ENCODE measurements around the gene SDHB. TPM values are rescaled to one million over a fixed set of nuclear protein-coding genes. Genes with fewer than 3 reads are reported as not detected.

SDHB gene
- total RNA-seq, 1 experiment from 2014 or later, result 314 TPM

- DNase-seq (ENCODE audit: low read depth), result peak; percentile 92
These were observed 40.9 kb downstream of the SDHB start for GRCh38 chr1:17012775-17013490.

- DNase-seq (ENCODE audit: low read depth), result peak; percentile 74
These were observed 42.2 kb downstream of the SDHB start, which contains the start of gene ATP13A2 for GRCh38 chr1:17011439-17012307. Gene ATP13A2 (minus strand): TSS chr1:17011928. CDS start chr1:17011738, 190 bp downstream.

- DNase-seq (ENCODE audit: low read depth), result no peak
These were observed 42.8 kb downstream of the SDHB start for GRCh38 chr1:17011092-17011438.

GRCh38 chr1:17009706-17010105 lies 44.1 kb downstream of the SDHB start:
- peak; percentile 73 for DNase-seq (ENCODE audit: low read depth)

- no peak for DNase-seq (ENCODE audit: low read depth)
These were observed 45.5 kb downstream of the SDHB start for GRCh38 chr1:17008208-17008855.

GRCh38 chr1:17007121-17007520 lies 46.7 kb downstream of the SDHB start:
- no peak for DNase-seq (ENCODE audit: low read depth)

- DNase-seq (ENCODE audit: low read depth), result no peak
These were observed 48.5 kb downstream of the SDHB start for GRCh38 chr1:17005365-17005740.

GRCh38 chr1:17004466-17005364 lies 49.1 kb downstream of the SDHB start:
- no peak for DNase-seq (ENCODE audit: low read depth)

- no peak for DNase-seq (ENCODE audit: low read depth)
These were observed 51.3 kb downstream of the SDHB start for GRCh38 chr1:17002524-17002902.

- DNase-seq (ENCODE audit: low read depth), result no peak
These were observed 51.9 kb downstream of the SDHB start for GRCh38 chr1:17001760-17002523.

- no peak for DNase-seq (ENCODE audit: low read depth)
These were observed 54.0 kb downstream of the SDHB start for GRCh38 chr1:16999863-17000262.

- DNase-seq (ENCODE audit: low read depth), result no peak
These were observed 55.2 kb downstream of the SDHB start for GRCh38 chr1:16998589-16998988.

- no peak for DNase-seq (ENCODE audit: low read depth)
These were observed 57.0 kb downstream of the SDHB start for GRCh38 chr1:16996845-16997244.

GRCh38 chr1:16993521-16994038 lies 60.3 kb downstream of the SDHB start:
- DNase-seq (ENCODE audit: low read depth), result no peak

GRCh38 chr1:16992675-16993074 lies 61.2 kb downstream of the SDHB start:
- DNase-seq (ENCODE audit: low read depth), result no peak

- DNase-seq (ENCODE audit: low read depth), result no peak
These were observed 61.7 kb downstream of the SDHB start for GRCh38 chr1:16992102-16992501.

GRCh38 chr1:16991571-16991970 lies 62.3 kb downstream of the SDHB start:
- DNase-seq (ENCODE audit: low read depth), result no peak

- DNase-seq (ENCODE audit: low read depth), result no peak
These were observed 64.0 kb downstream of the SDHB start for GRCh38 chr1:16989676-16990391.

- DNase-seq (ENCODE audit: low read depth), result no peak
These were observed 65.6 kb downstream of the SDHB start for GRCh38 chr1:16988210-16988609.

- no peak for DNase-seq (ENCODE audit: low read depth)
These were observed 66.9 kb downstream of the SDHB start for GRCh38 chr1:16986962-16987361.
